Lung (tissue), 12 donors: Measurements from ENCODE around the gene CHRNA5. TPM values are rescaled to one million over a fixed set of nuclear protein-coding genes. Genes with fewer than 3 reads are reported as not detected.
A peak's percentile ranks its signal among the peaks of the same experiment; 100 is the strongest.

Source experiments
- ATAC-seq: fragments of 200-7000 bp; cut with Tn5 transposase; one replicate; pipeline ENCODE4 v1.9.1; 2020; ENCODE audit warnings: moderate number of reproducible peaks; ENCODE audit not compliant: insufficient read depth, low FRiP score
- DNase-seq, 3 donors: peaks; one replicate each; pipeline ENCODE4 v3.0.0-alpha.2; 2013 to 2017
- H3K27ac ChIP-seq, 2 donors: one replicate each; pipeline ENCODE4 v1.5.1; 2013; ENCODE audit warnings: mild to moderate bottlenecking in 2 of 2, moderate library complexity in 2 of 2, control low read depth in 1 of 2, inconsistent platforms in 1 of 2, low read depth in 1 of 2, low read length in 1 of 2
- H3K27me3 ChIP-seq, 3 donors: one replicate each; pipeline ENCODE4 v1.5.1; 2013; ENCODE audit warnings: low read length in 2 of 3; ENCODE audit not compliant: control insufficient read depth in 3 of 3, insufficient read depth in 3 of 3
- H3K36me3 ChIP-seq, 4 donors: one replicate each; pipeline ENCODE4 v1.5.1; 2013; ENCODE audit warnings: low read length in 4 of 4, mild to moderate bottlenecking in 1 of 4, moderate library complexity in 1 of 4; ENCODE audit not compliant: control insufficient read depth in 4 of 4, insufficient read depth in 4 of 4
- H3K4me1 ChIP-seq, 5 donors: one replicate each; pipeline ENCODE4 v1.5.1; 2013; ENCODE audit warnings: low read length in 5 of 5, mild to moderate bottlenecking in 2 of 5, moderate library complexity in 1 of 5; ENCODE audit not compliant: control insufficient read depth in 5 of 5, insufficient read depth in 5 of 5
- H3K4me3 ChIP-seq: one replicate; pipeline ENCODE4 v1.5.1; 2013; ENCODE audit warnings: mild to moderate bottlenecking, control low read depth, moderate library complexity
- H3K9ac ChIP-seq, 2 donors: one replicate each; pipeline ENCODE4 v1.5.1; 2013; ENCODE audit warnings: low read length in 2 of 2, control low read depth in 1 of 2; ENCODE audit not compliant: insufficient read depth in 1 of 2
- H3K9me3 ChIP-seq, 4 donors: one replicate each; pipeline ENCODE4 v1.5.1; 2013; ENCODE audit warnings: low read length in 3 of 4, mild to moderate bottlenecking in 1 of 4, moderate library complexity in 1 of 4; ENCODE audit not compliant: control insufficient read depth in 4 of 4, insufficient read depth in 3 of 4
- WGBS, 2 donors: extraction: QIAGEN DNeasy Blood & Tissue Kit; methylation state at CpG; one replicate each; pipeline ENCODE4 v1.1.7; 2013; 5-methylcytosine and 5-hydroxymethylcytosine counted together
- polyA plus RNA-seq, 2 donors: library from polyadenylated mRNA; stranded (reverse); fragments of 200-250 nt; gene quantifications; one replicate each; pipeline ENCODE4 v1.2.1, GENCODE V29; 2013
- total RNA-seq, 2 donors: library from RNA; depleted of rRNA in 1 of 2; stranded (reverse); fragments of >200 nt in 1 of 2; gene quantifications; one replicate each; pipeline ENCODE4 v1.2.1, GENCODE V29; 2014 to 2021
- TF ChIP-seq, protein P1 (sequence below): IDR thresholded peaks from 2 replicates; pipeline ENCODE4 v1.5.1; 2012; ENCODE audit warnings: mild to moderate bottlenecking; ENCODE audit errors: control extremely low read depth, extremely low read depth
- donor health status: control.
- donor health status: control.
- donor health status: Bipolar disorder and iron deficiency.
- donor health status: healthy.
- donor health status: DM: yes; HTN: yes; CAD: no.

Gene CHRNA5
- total and polyA plus RNA-seq, 4 donors = 0.23 to 1.3 (median 0.92) TPM

- ATAC-seq = no peak
- 64 to 81% methylated on average over 2 of the region's 2 CpGs for WGBS, 2 donors
These were observed 32.0 kb upstream of the CHRNA5 start for GRCh38 chr15:78533331-78533730.

DNA sequence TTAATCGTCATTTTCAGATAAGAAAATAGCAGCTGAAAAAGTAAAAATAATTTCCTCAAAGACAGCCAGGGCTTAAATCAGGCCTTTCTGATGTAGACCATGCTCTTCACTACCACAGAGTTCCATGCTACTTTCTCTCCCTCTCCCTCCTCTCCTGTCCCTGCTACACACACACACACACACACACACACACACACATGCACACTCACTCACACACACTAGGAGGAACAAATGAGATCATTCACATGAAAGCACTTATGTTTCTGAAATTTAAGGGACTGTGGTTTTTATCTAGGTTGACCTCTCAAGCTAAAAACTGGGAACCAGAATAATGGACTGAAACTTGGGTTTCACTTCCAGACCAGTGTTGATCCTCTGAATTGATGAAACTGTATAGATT is 29.2 kb upstream of the CHRNA5 start:
- 96 to 100% methylated on average over 1 of the region's 1 CpG for WGBS, 2 donors
- Histone ChIP-seq H3K36me3 (peaks cover 0 to 1% (median 0%) of the 10 kb centered on the region in 4 donors), H3K4me3 (no peak overlapping the region), H3K27me3 (no peaks in the 10 kb centered on the region), H3K9ac (no peak overlapping the region), H3K4me1 (peaks cover 0 to under 1% (median 0%) of the 10 kb centered on the region in 5 donors), H3K9me3 (no peaks in the 10 kb centered on the region), H3K27ac (no peak overlapping the region)
- ATAC-seq (no peak), DNase-seq (no peak)
- TF ChIP-seq, protein P1, sequence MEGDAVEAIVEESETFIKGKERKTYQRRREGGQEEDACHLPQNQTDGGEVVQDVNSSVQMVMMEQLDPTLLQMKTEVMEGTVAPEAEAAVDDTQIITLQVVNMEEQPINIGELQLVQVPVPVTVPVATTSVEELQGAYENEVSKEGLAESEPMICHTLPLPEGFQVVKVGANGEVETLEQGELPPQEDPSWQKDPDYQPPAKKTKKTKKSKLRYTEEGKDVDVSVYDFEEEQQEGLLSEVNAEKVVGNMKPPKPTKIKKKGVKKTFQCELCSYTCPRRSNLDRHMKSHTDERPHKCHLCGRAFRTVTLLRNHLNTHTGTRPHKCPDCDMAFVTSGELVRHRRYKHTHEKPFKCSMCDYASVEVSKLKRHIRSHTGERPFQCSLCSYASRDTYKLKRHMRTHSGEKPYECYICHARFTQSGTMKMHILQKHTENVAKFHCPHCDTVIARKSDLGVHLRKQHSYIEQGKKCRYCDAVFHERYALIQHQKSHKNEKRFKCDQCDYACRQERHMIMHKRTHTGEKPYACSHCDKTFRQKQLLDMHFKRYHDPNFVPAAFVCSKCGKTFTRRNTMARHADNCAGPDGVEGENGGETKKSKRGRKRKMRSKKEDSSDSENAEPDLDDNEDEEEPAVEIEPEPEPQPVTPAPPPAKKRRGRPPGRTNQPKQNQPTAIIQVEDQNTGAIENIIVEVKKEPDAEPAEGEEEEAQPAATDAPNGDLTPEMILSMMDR = no peak

More at GRCh38 chr15:78533331-78533730, 32.0 kb upstream of the CHRNA5 start:
- TF ChIP-seq, protein P1 = no peak
- Histone ChIP-seq H3K9me3 (no peaks in the 10 kb centered on the region), H3K4me3 (no peak overlapping the region), H3K36me3 (peaks cover 0 to 1% (median 0%) of the 10 kb centered on the region in 4 donors), H3K4me1 (no peaks in the 10 kb centered on the region), H3K27ac (no peak overlapping the region), H3K27me3 (no peaks in the 10 kb centered on the region), H3K9ac (no peak overlapping the region)
- no peak for DNase-seq

DNA sequence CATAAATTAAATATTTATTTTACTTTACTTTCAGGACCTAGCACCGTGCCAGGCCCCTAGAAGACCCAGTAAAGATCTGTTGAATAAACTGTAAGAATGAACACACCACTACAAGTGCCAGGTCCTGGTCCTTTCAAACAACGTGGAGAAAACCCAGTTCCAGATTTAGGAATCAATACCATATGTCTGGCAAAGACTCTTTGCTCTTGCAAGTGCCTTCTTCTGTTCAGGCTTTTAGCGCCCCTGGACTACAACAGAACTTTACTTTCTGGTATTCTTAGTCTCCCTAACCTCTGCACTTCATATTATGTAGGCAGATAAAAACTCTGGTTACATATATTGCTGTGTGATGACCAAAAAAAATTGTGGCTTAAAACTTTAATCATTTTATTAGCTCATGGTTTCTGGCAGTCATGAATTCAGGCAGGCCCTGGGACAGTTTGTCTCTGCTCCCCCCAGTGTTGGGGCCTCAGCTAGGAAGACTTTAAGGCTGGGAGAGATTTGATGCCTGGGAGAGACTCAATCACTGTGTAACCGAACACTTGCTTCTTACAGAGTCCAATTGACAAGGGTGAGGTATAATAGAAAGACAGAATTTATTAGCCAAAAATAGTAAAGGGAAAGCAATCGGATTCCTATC is 27.9 kb upstream of the CHRNA5 start:
- peak overlapping the region in 1 of 2 donors; percentile 38 for H3K27ac ChIP-seq
- 86 to 93% methylated on average over 5 of the region's 5 CpGs for WGBS, 2 donors

More for the DNA sequence above, 27.9 kb upstream of the CHRNA5 start:
- Histone ChIP-seq H3K9ac (no peak overlapping the region), H3K36me3 (peaks cover 0 to 3% (median 1%) of the 10 kb centered on the region in 4 donors), H3K9me3 (no peaks in the 10 kb centered on the region), H3K4me1 (peaks cover 0 to 13% (median 5%) of the 10 kb centered on the region in 5 donors), H3K4me3 (no peak overlapping the region), H3K27me3 (no peaks in the 10 kb centered on the region)
- no peak for DNase-seq
- no peak for ATAC-seq
- TF ChIP-seq, protein P1 = no peak
